Activated T-cell treated with anti-CD3 and anti-CD28 coated beads, Interleukin-2, amount 50 U/mL, for 1 hour (primary cell): Measurements from ENCODE around the gene TRAF3IP1.

Experiments used
- DNase-seq: peaks from one replicate; pipeline ENCODE4 v3.0.0-alpha.2; 2020

TRAF3IP1 gene

GRCh38 chr2:238287737-238288649, 32.3 kb upstream of the TRAF3IP1 start, which contains the start of gene PER2:
PER2 (minus strand) TSS chr2:238288610; CDS start chr2:238277936, 10,674 bp downstream.
- DNase-seq, result peak; percentile 52

GRCh38 chr2:238288650-238289573, 31.4 kb upstream of the TRAF3IP1 start:
- DNase-seq, result peak; percentile 97

GRCh38 chr2:238289574-238289973, 30.7 kb upstream of the TRAF3IP1 start:
- no peak for DNase-seq

GRCh38 chr2:238290091-238290509, 30.2 kb upstream of the TRAF3IP1 start:
- DNase-seq, result peak; percentile 30

GRCh38 chr2:238290715-238291549, 29.4 kb upstream of the TRAF3IP1 start:
- no peak for DNase-seq

- no peak for DNase-seq
Measured at GRCh38 chr2:238291550-238292281, 28.6 kb upstream of the TRAF3IP1 start.

GRCh38 chr2:238294046-238294392, 26.3 kb upstream of the TRAF3IP1 start:
- DNase-seq, result no peak

GRCh38 chr2:238294393-238295143, 25.8 kb upstream of the TRAF3IP1 start:
- no peak for DNase-seq

GRCh38 chr2:238295144-238296112, 24.9 kb upstream of the TRAF3IP1 start:
- DNase-seq, result no peak

GRCh38 chr2:238296638-238297457, 23.5 kb upstream of the TRAF3IP1 start:
- DNase-seq, result no peak

GRCh38 chr2:238299803-238300202, 20.5 kb upstream of the TRAF3IP1 start:
- DNase-seq, result no peak

GRCh38 chr2:238302087-238302486, 18.2 kb upstream of the TRAF3IP1 start:
- no peak for DNase-seq

- DNase-seq, result no peak
Measured at GRCh38 chr2:238302751-238303150, 17.6 kb upstream of the TRAF3IP1 start.

- no peak for DNase-seq
Measured at GRCh38 chr2:238304116-238304515, 16.2 kb upstream of the TRAF3IP1 start.

GRCh38 chr2:238305092-238305862, 15.0 kb upstream of the TRAF3IP1 start:
- DNase-seq, result no peak

GRCh38 chr2:238305965-238306671, 14.2 kb upstream of the TRAF3IP1 start:
- no peak for DNase-seq

GRCh38 chr2:238306672-238306998, 13.7 kb upstream of the TRAF3IP1 start:
- no peak for DNase-seq

- no peak for DNase-seq
Measured at GRCh38 chr2:238308177-238308576, 12.1 kb upstream of the TRAF3IP1 start.
